T-helper 1 cell treated with Interleukin-12 subunit alpha and Interleukin-12 subunit beta and Interleukin-4 antibody, amounts not matched to agents 30 μg/mL and 1 μg/mL, for 36 hours (primary cell): ENCODE results near the gene LY6G6D.

Experiments used
- H3K27ac Mint-ChIP-seq: one replicate; pipeline ENCODE4 v1.8.0; 2021; ENCODE audit warnings: mild to moderate bottlenecking, mixed read lengths
- H3K27me3 Mint-ChIP-seq: one replicate; pipeline ENCODE4 v1.8.0; 2021; ENCODE audit warnings: low read depth, mixed read lengths
- H3K36me3 Mint-ChIP-seq: one replicate; pipeline ENCODE4 v1.8.0; 2021; ENCODE audit warnings: low read depth, mixed read lengths
- H3K4me1 Mint-ChIP-seq: one replicate; pipeline ENCODE4 v1.8.0; 2021; ENCODE audit warnings: low read depth, mixed read lengths
- H3K4me3 Mint-ChIP-seq: one replicate; pipeline ENCODE4 v1.8.0; 2021; ENCODE audit warnings: mild to moderate bottlenecking, moderate library complexity, mixed read lengths
- H3K9me3 Mint-ChIP-seq: one replicate; pipeline ENCODE4 v1.8.0; 2021; ENCODE audit warnings: mixed read lengths

LY6G6D gene

DNA sequence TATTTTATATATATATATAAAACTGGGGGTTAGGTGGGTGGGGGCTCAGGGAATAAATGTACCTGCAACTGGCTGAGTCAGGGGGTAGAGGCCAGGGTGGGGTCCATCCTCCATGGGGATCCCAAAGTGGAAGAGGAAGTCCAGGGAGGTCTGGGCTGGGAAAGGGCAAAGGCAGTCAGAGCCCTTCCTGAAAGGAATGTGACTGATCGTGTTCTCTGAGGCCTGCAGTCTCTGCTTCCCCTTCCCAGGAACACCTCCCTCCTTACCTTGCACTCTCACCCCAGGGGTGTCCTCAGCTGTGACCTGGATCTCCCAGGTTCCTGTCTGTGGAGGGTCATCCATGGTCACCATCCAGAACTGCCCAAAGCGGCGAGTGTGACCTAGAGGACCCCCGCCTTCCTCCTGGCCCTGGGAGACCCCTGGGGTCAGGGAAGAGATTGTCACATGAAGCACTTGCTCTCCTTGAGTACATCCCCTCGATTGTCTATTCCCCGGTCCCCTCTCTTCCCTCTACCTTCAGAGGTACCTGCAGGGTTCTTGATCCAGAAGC lies 52.0 kb downstream of the LY6G6D start:
- Mint-ChIP-seq H3K4me1 (peaks cover 25% of the 10 kb centered on the region), H3K27ac (no peak overlapping the region), H3K27me3 (no peaks in the 10 kb centered on the region), H3K9me3 (no peaks in the 10 kb centered on the region), H3K36me3 (peaks cover 14% of the 10 kb centered on the region), H3K4me3 (no peak overlapping the region)
